ENCODE results near the gene KANK4.

KANK4 gene

GRCh38 chr1:62307895-62308492 is 11.2 kb downstream of the KANK4 start:
- Histone ChIP-seq H3K36me3 (ENCODE audit: control insufficient read depth, insufficient read depth, low read length) (no peaks in the 10 kb centered on the region), H3K27ac (ENCODE audit: insufficient read depth, low read length, poor library complexity, severe bottlenecking) (no peak overlapping the region), H3K4me1 (ENCODE audit: control insufficient read depth, insufficient read depth, low read length, poor library complexity, severe bottlenecking) (no peaks in the 10 kb centered on the region), H3K9me3 (ENCODE audit: control insufficient read depth, low read length) (no peaks in the 10 kb centered on the region), H3K4me3 (ENCODE audit: insufficient read depth, low read depth, low read length, poor library complexity, severe bottlenecking) (no peak overlapping the region), H3K27me3 (replicated peaks; ENCODE audit: control insufficient read depth, insufficient read depth, low read length, poor library complexity, severe bottlenecking) (no peaks in the 10 kb centered on the region)
- no peak for DNase-seq

DNA sequence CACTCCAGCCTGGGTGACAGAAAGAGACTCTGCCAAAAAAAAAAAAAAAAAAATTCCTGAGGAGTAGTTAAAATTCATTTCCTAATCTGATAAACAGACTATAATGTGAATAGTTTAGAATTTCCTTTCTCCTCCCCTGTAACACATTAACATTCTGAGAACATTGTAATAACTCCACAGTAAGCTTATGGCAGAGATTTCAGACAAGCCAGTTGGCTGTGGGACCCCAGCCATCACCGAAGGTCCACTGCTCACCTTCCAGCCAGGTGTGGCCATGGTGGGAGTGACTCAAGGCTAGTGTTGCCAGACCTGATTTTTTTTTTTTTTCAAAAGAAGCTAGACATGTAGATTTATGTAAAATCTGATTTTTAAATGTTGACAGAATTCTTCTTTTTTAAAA is 11.8 kb downstream of the KANK4 start:
- Histone ChIP-seq H3K36me3 (ENCODE audit: control insufficient read depth, insufficient read depth, low read length) (no peaks in the 10 kb centered on the region), H3K27ac (ENCODE audit: insufficient read depth, low read length, poor library complexity, severe bottlenecking) (no peak overlapping the region), H3K4me1 (ENCODE audit: control insufficient read depth, insufficient read depth, low read length, poor library complexity, severe bottlenecking) (no peaks in the 10 kb centered on the region), H3K4me3 (ENCODE audit: insufficient read depth, low read depth, low read length, poor library complexity, severe bottlenecking) (no peak overlapping the region), H3K27me3 (replicated peaks; ENCODE audit: control insufficient read depth, insufficient read depth, low read length, poor library complexity, severe bottlenecking) (no peaks in the 10 kb centered on the region), H3K9me3 (ENCODE audit: control insufficient read depth, low read length) (no peaks in the 10 kb centered on the region)
- DNase-seq = no peak

DNA sequence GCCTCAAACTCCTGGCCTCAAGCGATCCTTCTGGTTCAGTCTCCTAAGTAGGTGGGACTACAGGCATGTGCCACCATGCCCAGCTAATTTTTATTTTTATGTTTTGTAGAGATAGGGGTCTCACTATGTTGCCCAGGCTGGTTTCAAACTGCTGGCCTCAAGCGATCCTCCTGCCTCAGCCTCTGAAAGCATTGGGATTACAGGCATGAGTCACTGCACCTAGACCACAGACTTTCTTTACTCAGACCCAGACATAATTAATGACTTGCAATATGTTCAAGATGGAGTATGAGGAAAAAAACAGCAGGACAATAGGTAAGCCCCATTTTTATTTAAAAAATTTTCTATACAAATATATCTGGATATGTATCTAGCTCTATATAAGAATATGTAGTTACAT is 13.2 kb downstream of the KANK4 start:
- no peak for DNase-seq
- Histone ChIP-seq H3K4me1 (ENCODE audit: control insufficient read depth, insufficient read depth, low read length, poor library complexity, severe bottlenecking) (no peaks in the 10 kb centered on the region), H3K9me3 (ENCODE audit: control insufficient read depth, low read length) (no peaks in the 10 kb centered on the region), H3K27me3 (replicated peaks; ENCODE audit: control insufficient read depth, insufficient read depth, low read length, poor library complexity, severe bottlenecking) (no peaks in the 10 kb centered on the region), H3K27ac (ENCODE audit: insufficient read depth, low read length, poor library complexity, severe bottlenecking) (no peak overlapping the region), H3K4me3 (ENCODE audit: insufficient read depth, low read depth, low read length, poor library complexity, severe bottlenecking) (no peak overlapping the region), H3K36me3 (ENCODE audit: control insufficient read depth, insufficient read depth, low read length) (no peaks in the 10 kb centered on the region)

GRCh38 chr1:62304975-62305374 is 14.3 kb downstream of the KANK4 start:
- Histone ChIP-seq H3K4me1 (ENCODE audit: control insufficient read depth, insufficient read depth, low read length, poor library complexity, severe bottlenecking) (no peaks in the 10 kb centered on the region), H3K4me3 (ENCODE audit: insufficient read depth, low read depth, low read length, poor library complexity, severe bottlenecking) (no peak overlapping the region), H3K27me3 (replicated peaks; ENCODE audit: control insufficient read depth, insufficient read depth, low read length, poor library complexity, severe bottlenecking) (no peaks in the 10 kb centered on the region), H3K36me3 (ENCODE audit: control insufficient read depth, insufficient read depth, low read length) (no peaks in the 10 kb centered on the region), H3K27ac (ENCODE audit: insufficient read depth, low read length, poor library complexity, severe bottlenecking) (no peak overlapping the region), H3K9me3 (ENCODE audit: control insufficient read depth, low read length) (no peaks in the 10 kb centered on the region)
- no peak for DNase-seq

DNA sequence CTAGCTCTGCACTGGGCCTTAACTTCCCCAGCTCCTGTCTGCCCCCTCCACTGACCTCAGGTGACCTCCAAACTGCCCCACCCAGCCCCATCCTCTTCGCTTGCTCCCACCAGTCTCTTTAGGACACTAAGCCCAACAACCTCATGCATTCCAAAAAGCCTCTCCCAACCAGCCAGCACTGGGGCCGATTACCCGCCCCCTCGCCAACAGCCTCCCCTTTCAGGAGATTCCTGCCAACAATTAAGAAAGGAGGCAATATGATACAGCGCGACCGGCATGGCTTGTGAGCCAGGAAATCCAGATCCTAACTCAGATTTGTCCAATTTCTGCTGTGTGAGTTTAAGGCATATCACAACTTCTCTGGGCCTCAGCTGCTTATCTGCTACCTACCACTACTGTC is 14.7 kb downstream of the KANK4 start:
- H3K9me3 ChIP-seq (ENCODE audit: control insufficient read depth, low read length) = no peaks in the 10 kb centered on the region
- H3K27me3 ChIP-seq (replicated peaks; ENCODE audit: control insufficient read depth, insufficient read depth, low read length, poor library complexity, severe bottlenecking) = no peaks in the 10 kb centered on the region
- no peak overlapping the region for H3K27ac ChIP-seq (ENCODE audit: insufficient read depth, low read length, poor library complexity, severe bottlenecking)
- DNase-seq = no peak
- no peak overlapping the region for H3K4me3 ChIP-seq (ENCODE audit: insufficient read depth, low read depth, low read length, poor library complexity, severe bottlenecking)
- H3K36me3 ChIP-seq (ENCODE audit: control insufficient read depth, insufficient read depth, low read length) = no peaks in the 10 kb centered on the region
- H3K4me1 ChIP-seq (ENCODE audit: control insufficient read depth, insufficient read depth, low read length, poor library complexity, severe bottlenecking) = no peaks in the 10 kb centered on the region

GRCh38 chr1:62301726-62302390 is 17.4 kb downstream of the KANK4 start:
- no peaks in the 10 kb centered on the region for H3K4me1 ChIP-seq (ENCODE audit: control insufficient read depth, insufficient read depth, low read length, poor library complexity, severe bottlenecking)

DNA sequence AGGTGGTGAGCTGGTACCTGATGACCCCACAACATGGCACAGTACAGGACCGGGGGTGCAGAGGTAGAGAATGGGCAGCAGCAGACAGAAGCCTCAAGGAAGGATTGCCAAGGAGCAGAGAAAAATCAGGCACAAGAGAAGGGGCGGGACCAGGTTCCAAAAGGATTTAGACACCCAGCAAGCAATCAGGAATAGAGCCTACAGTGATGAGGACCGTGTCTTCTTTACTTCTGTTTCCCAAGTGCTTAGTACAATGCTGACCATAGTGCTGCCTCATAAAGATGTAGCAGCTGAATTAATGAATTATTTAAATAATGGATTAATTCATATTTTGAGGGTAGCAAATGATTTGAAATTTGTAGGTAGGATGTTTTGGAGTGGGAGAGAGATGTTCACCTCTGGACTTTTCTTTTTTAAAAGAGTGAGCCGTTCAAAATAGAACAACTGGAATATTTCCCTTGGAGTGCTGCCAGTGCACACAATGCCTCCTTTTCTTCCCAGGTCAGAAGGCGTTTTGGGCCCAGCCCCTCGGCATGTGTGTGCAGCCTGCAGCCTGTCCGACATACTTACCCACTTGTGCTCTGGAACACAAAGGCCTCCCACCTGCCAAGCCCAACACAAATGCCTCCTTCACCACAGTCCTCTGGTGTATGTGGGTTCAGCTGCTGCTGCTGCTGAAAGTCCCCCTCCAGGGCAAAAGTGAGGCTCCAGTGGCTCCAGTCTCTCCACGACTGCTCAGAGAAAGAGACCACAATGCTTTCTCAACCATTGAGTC is 19.6 kb downstream of the KANK4 start:
- H3K9me3 ChIP-seq (ENCODE audit: control insufficient read depth, low read length) = no peaks in the 10 kb centered on the region
- H3K36me3 ChIP-seq (ENCODE audit: control insufficient read depth, insufficient read depth, low read length) = no peaks in the 10 kb centered on the region
- no peaks in the 10 kb centered on the region for H3K27me3 ChIP-seq (replicated peaks; ENCODE audit: control insufficient read depth, insufficient read depth, low read length, poor library complexity, severe bottlenecking)
- no peak overlapping the region for H3K4me3 ChIP-seq (ENCODE audit: insufficient read depth, low read depth, low read length, poor library complexity, severe bottlenecking)
- H3K4me1 ChIP-seq (ENCODE audit: control insufficient read depth, insufficient read depth, low read length, poor library complexity, severe bottlenecking) = no peaks in the 10 kb centered on the region
- no peak overlapping the region for H3K27ac ChIP-seq (ENCODE audit: insufficient read depth, low read length, poor library complexity, severe bottlenecking)
- no peak for DNase-seq

More at GRCh38 chr1:62301726-62302390, 17.4 kb downstream of the KANK4 start:
- Histone ChIP-seq H3K9me3 (ENCODE audit: control insufficient read depth, low read length) (no peaks in the 10 kb centered on the region), H3K4me3 (ENCODE audit: insufficient read depth, low read depth, low read length, poor library complexity, severe bottlenecking) (no peak overlapping the region), H3K27ac (ENCODE audit: insufficient read depth, low read length, poor library complexity, severe bottlenecking) (no peak overlapping the region), H3K36me3 (ENCODE audit: control insufficient read depth, insufficient read depth, low read length) (no peaks in the 10 kb centered on the region), H3K27me3 (replicated peaks; ENCODE audit: control insufficient read depth, insufficient read depth, low read length, poor library complexity, severe bottlenecking) (no peaks in the 10 kb centered on the region)
- no peak for DNase-seq

- no peak overlapping the region for H3K4me3 ChIP-seq (ENCODE audit: insufficient read depth, low read depth, low read length, poor library complexity, severe bottlenecking)
- H3K27me3 ChIP-seq (replicated peaks; ENCODE audit: control insufficient read depth, insufficient read depth, low read length, poor library complexity, severe bottlenecking) = no peaks in the 10 kb centered on the region
- DNase-seq = no peak
These were observed 23.2 kb downstream of the KANK4 start for GRCh38 chr1:62295921-62296491.

DNA sequence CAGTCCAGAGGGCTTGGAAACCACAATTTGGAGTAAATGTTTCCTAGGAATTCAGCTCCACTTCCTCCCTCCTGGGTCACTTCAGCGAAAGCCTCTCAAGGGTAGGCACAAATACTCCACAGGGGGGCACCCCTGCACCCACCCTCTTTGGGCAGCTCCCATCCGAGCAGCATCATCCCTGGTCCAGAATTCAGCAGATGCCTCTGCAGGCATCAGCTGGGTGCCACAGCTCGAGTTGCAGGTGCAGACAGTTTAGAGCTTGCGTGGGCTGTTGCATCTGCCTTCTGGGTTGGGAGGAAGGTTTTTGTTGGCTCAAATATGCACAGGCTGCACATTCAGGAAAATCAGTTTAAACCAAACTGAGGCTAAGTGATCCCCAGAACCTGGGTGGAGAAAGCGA is 25.0 kb downstream of the KANK4 start:
- Histone ChIP-seq H3K27me3 (replicated peaks; ENCODE audit: control insufficient read depth, insufficient read depth, low read length, poor library complexity, severe bottlenecking) (no peaks in the 10 kb centered on the region), H3K4me1 (ENCODE audit: control insufficient read depth, insufficient read depth, low read length, poor library complexity, severe bottlenecking) (no peaks in the 10 kb centered on the region), H3K36me3 (ENCODE audit: control insufficient read depth, insufficient read depth, low read length) (no peaks in the 10 kb centered on the region), H3K4me3 (ENCODE audit: insufficient read depth, low read depth, low read length, poor library complexity, severe bottlenecking) (no peak overlapping the region), H3K27ac (ENCODE audit: insufficient read depth, low read length, poor library complexity, severe bottlenecking) (no peak overlapping the region), H3K9me3 (ENCODE audit: control insufficient read depth, low read length) (no peaks in the 10 kb centered on the region)
- DNase-seq = no peak

More at GRCh38 chr1:62295921-62296491, 23.2 kb downstream of the KANK4 start:
- no peak overlapping the region for H3K27ac ChIP-seq (ENCODE audit: insufficient read depth, low read length, poor library complexity, severe bottlenecking)
- H3K4me1 ChIP-seq (ENCODE audit: control insufficient read depth, insufficient read depth, low read length, poor library complexity, severe bottlenecking) = no peaks in the 10 kb centered on the region
- H3K36me3 ChIP-seq (ENCODE audit: control insufficient read depth, insufficient read depth, low read length) = no peaks in the 10 kb centered on the region
- no peaks in the 10 kb centered on the region for H3K9me3 ChIP-seq (ENCODE audit: control insufficient read depth, low read length)

DNA sequence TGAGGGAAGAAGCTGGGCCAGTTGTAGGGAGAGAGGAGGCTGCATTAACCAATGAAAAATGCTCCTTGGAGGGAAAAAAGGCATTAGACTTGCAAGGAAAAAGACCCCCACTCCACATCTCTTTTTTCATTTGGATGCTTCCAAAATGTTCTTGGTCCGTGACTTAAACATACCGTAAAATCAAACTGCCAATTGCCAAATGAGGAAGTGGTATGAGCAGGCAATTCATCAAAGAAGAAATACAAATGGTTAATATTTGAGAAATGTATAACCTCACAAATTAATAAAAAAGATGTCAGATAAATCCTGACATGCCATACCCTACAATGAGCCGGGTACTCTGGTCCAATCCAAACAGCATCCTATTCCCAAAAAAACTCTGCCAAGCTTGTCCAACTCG is 30.6 kb downstream of the KANK4 start:
- no peaks in the 10 kb centered on the region for H3K4me1 ChIP-seq (ENCODE audit: control insufficient read depth, insufficient read depth, low read length, poor library complexity, severe bottlenecking)
- H3K27me3 ChIP-seq (replicated peaks; ENCODE audit: control insufficient read depth, insufficient read depth, low read length, poor library complexity, severe bottlenecking) = peaks cover 5% of the 10 kb centered on the region

More for the DNA sequence above, 30.6 kb downstream of the KANK4 start:
- Histone ChIP-seq H3K27ac (ENCODE audit: insufficient read depth, low read length, poor library complexity, severe bottlenecking) (no peak overlapping the region), H3K4me3 (ENCODE audit: insufficient read depth, low read depth, low read length, poor library complexity, severe bottlenecking) (no peak overlapping the region), H3K36me3 (ENCODE audit: control insufficient read depth, insufficient read depth, low read length) (no peaks in the 10 kb centered on the region), H3K9me3 (ENCODE audit: control insufficient read depth, low read length) (no peaks in the 10 kb centered on the region)
- no peak for DNase-seq

Data from effector memory CD4-positive, alpha-beta T cell (primary cell).